Measurements from ENCODE around the gene EEIG1.

EEIG1 gene

DNA sequence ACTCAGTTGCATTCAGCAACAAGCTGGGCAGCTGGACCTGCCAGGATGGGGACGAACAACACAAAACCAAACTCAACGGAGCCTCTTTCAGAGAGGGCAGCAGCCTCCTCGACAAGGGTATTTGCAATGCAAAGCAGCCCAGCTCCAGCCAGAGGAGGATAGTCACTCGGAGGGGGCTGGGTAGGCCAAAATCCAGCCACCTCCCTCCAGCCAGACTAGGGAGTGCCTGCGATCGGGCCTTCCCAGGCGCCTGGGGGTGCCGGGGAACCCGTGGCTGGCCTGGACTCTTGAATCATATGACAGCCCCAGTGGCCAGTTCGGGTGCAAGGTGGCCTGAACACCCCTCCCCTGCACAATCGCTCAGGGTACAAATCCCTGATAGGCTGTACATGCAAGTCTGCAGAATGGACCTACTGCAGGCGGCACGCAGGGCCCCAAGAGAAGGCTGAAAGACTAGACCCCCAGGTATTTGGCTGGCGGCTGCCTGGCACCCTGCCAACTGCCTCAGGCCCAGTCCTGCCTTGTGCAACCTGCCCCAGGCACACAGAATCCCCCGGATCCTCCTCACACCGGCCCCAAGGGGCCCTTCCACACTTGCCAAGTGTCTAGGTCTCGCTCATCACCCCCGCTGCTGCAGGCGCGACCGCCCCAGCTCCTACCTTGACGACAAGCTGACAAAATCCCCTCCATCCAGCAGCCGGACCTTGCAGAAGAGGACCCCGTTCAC, 1.3 kb downstream of the EEIG1 start:
- TF ChIP-seq LEF1 (IDR thresholded peaks at IDR 0.05; ENCODE audit: borderline replicate concordance): no peak
- CTCF ChIA-PET: interaction anchor here (2.0 kb wide), 1 partner anchor 37 kb away, joined by 5 read pairs; no protein-coding TSS in a partner anchor
- POLR2A ChIA-PET: interaction anchor here (1.0 to 1.9 kb wide), 3 partner anchors 9 to 48 kb away, joined by 3 to 6 read pairs (median 5); no protein-coding TSS in a partner anchor
- no peak for DNase-seq (ENCODE audit: extremely low spot score)

DNA sequence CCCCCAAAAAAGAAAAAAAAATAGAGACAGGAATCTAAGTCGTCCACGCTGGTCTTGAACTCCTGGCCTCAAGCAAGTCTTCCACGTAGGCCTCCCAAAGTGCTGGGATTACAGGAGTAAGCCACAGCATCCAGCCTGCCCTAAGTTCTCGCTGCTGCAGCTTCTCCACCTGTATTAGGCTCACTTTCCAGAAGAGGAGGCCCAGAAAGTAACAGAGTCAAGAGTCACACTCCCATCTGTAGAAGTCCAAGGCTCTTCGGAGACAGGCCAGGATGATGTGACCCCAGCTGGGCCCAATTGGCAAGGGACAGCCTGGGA, 1.8 kb downstream of the EEIG1 start:
- CTCF ChIA-PET: interaction anchor here (2.0 kb wide), 1 partner anchor 36 kb away, joined by 5 read pairs; no protein-coding TSS in a partner anchor
- no peak for DNase-seq (ENCODE audit: extremely low spot score)
- TF ChIP-seq TARDBP (IDR thresholded peaks at IDR 0.05) (no peak), FOXA1 (IDR thresholded peaks at IDR 0.05) (no peak), SP1 (IDR thresholded peaks at IDR 0.05) (no peak), BHLHE40 (IDR thresholded peaks at IDR 0.05; ENCODE audit: borderline replicate concordance) (no peak), ELF4 (IDR thresholded peaks at IDR 0.05) (no peak), L3MBTL2 (conservative IDR thresholded peaks at IDR 0.05) (no peak), SUZ12 (IDR thresholded peaks at IDR 0.05) (no peak), HDGF (IDR thresholded peaks at IDR 0.05; ENCODE audit: borderline replicate concordance) (no peak)
- POLR2A ChIA-PET: no interaction called here

DNA sequence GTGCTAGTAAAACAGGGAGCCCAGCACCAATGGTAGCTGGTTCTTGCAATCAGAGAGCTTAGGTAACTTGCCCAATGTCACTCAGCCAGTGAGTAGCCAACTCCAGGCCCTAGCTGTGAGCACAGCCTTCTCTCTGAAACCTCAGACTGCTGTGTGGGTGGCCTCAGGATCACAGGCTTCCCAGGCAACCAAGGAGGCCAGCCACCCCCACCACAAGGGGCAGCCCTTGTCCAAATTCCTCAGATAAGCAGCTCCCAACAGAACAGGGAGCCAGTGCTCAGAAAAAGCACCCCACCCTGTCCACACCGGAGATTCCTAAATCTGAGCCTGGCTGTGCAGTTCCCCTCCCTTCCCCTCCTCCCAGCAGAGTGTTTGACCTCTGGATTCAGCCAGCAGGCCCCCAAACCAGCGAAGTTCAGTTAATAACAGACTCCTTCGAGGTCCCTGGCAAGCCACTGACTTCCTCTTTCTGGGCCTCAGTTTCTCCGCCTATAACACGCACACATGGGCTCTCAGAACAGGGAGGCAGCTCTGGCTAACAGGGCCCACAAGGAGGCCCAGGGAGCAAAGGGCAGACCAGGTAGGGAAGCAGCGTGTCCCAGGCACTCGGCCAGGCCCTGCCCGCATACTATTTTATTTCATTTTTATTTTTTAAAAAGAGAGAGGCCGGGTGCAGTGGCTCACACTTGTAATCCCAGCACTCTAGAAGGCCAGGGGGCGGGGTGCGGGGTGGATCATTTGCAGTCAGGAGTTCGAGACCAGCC, 2.7 kb downstream of the EEIG1 start:
- DNase-seq (ENCODE audit: extremely low spot score): no peak
- no peak for TF ChIP-seq NFRKB (IDR thresholded peaks at IDR 0.05)
- TF ChIP-seq CTBP1 (IDR thresholded peaks at IDR 0.05; ENCODE audit: borderline replicate concordance): no peak
- no peak for TF ChIP-seq FOXA1 (IDR thresholded peaks at IDR 0.05)
- no peak for TF ChIP-seq BHLHE40 (IDR thresholded peaks at IDR 0.05; ENCODE audit: borderline replicate concordance)
- ChIA-PET CTCF (interaction anchor here (2.0 kb wide), 1 partner anchor 36 kb away, joined by 5 read pairs; no protein-coding TSS in a partner anchor), POLR2A (interaction anchor here (0.9 kb wide), 1 partner anchor 34 kb away, joined by 3 read pairs; no protein-coding TSS in a partner anchor)

- no peak for DNase-seq (ENCODE audit: extremely low spot score)
- POLR2A ChIA-PET: interaction anchor here (0.9 kb wide), 1 partner anchor 34 kb away, joined by 3 read pairs; no protein-coding TSS in a partner anchor
- TF ChIP-seq FOXA1 (IDR thresholded peaks at IDR 0.05) (no peak), SP1 (IDR thresholded peaks at IDR 0.05) (no peak), NFRKB (IDR thresholded peaks at IDR 0.05) (no peak), ARNT (IDR thresholded peaks at IDR 0.05) (no peak), HDGF (IDR thresholded peaks at IDR 0.05; ENCODE audit: borderline replicate concordance) (no peak)
- CTCF ChIA-PET: interaction anchor here (1.5 to 2.0 kb wide), 2 partner anchors 35 to 58 kb away, joined by 3 to 5 read pairs; no protein-coding TSS in a partner anchor
Measured at GRCh38 chr9:127977009-127977883, 3.5 kb downstream of the EEIG1 start.

GRCh38 chr9:127976498-127976897, 4.3 kb downstream of the EEIG1 start:
- POLR2A ChIA-PET: no interaction called here
- TF ChIP-seq FOXA1 (IDR thresholded peaks at IDR 0.05) (no peak), TARDBP (IDR thresholded peaks at IDR 0.05) (no peak), NFRKB (IDR thresholded peaks at IDR 0.05) (no peak), ARNT (IDR thresholded peaks at IDR 0.05) (no peak), HDGF (IDR thresholded peaks at IDR 0.05; ENCODE audit: borderline replicate concordance) (no peak), FOXM1 (IDR thresholded peaks at IDR 0.05; ENCODE audit: borderline replicate concordance) (no peak), L3MBTL2 (conservative IDR thresholded peaks at IDR 0.05) (no peak), SUZ12 (IDR thresholded peaks at IDR 0.05) (no peak), FOXK2 (IDR thresholded peaks at IDR 0.05) (no peak)
- TF ChIP-seq, protein P1, sequence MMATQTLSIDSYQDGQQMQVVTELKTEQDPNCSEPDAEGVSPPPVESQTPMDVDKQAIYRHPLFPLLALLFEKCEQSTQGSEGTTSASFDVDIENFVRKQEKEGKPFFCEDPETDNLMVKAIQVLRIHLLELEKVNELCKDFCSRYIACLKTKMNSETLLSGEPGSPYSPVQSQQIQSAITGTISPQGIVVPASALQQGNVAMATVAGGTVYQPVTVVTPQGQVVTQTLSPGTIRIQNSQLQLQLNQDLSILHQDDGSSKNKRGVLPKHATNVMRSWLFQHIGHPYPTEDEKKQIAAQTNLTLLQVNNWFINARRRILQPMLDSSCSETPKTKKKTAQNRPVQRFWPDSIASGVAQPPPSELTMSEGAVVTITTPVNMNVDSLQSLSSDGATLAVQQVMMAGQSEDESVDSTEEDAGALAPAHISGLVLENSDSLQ (IDR thresholded peaks at IDR 0.05): no peak
- no peak for DNase-seq (ENCODE audit: extremely low spot score)
- CTCF ChIA-PET: interaction anchor here (1.5 kb wide), 1 partner anchor 59 kb away, joined by 3 read pairs; no protein-coding TSS in a partner anchor

GRCh38 chr9:127975376-127976315, 5.1 kb downstream of the EEIG1 start:
- no peak for DNase-seq (ENCODE audit: extremely low spot score)
- ChIA-PET CTCF (interaction anchor here (1.5 kb wide), 1 partner anchor 59 kb away, joined by 3 read pairs; no protein-coding TSS in a partner anchor), POLR2A (no interaction called here)
- no peak for TF ChIP-seq BHLHE40 (IDR thresholded peaks at IDR 0.05; ENCODE audit: borderline replicate concordance)
- no peak for TF ChIP-seq NFRKB (IDR thresholded peaks at IDR 0.05)
- TF ChIP-seq TARDBP (IDR thresholded peaks at IDR 0.05): no peak
- no peak for TF ChIP-seq CTBP1 (IDR thresholded peaks at IDR 0.05; ENCODE audit: borderline replicate concordance)
- TF ChIP-seq LEF1 (IDR thresholded peaks at IDR 0.05; ENCODE audit: borderline replicate concordance): no peak
